GM04504 (cell line): ENCODE measurements around the gene GRK2.
A peak's percentile ranks its signal among the peaks of the same experiment; 100 is the strongest.
"Not testable (repeated sequence)": the region's sequence is repeated elsewhere in the genome, so short reads cannot be mapped to it uniquely, and the experiment has no call there.

ENCODE experiments used
- DNase-seq: peaks from one replicate; pipeline ENCODE4 v3.0.0-alpha.2; 2012; ENCODE audit warnings: low read depth

The GRK2 gene

GRCh38 chr11:67266449-67267187 lies at the start of gene GRK2:
TSS of gene GRK2 (plus strand) at chr11:67266473. CDS start at chr11:67266700, 227 bp downstream.
- no peak for DNase-seq

- DNase-seq: no peak
Observed at GRCh38 chr11:67227726-67228125, 38.5 kb upstream of the GRK2 start.

GRCh38 chr11:67230406-67230805 lies 35.9 kb upstream of the GRK2 start:
- no peak for DNase-seq

GRCh38 chr11:67230886-67231285 lies 35.4 kb upstream of the GRK2 start:
- DNase-seq: no peak

- DNase-seq: no peak
Observed at GRCh38 chr11:67233584-67234190, 32.6 kb upstream of the GRK2 start.

- not testable (repeated sequence) for DNase-seq
Observed at GRCh38 chr11:67234571-67234970, 31.7 kb upstream of the GRK2 start.

- no peak for DNase-seq
Observed at GRCh38 chr11:67237574-67237973, 28.7 kb upstream of the GRK2 start.

- no peak for DNase-seq
Observed at GRCh38 chr11:67238894-67239782, 27.1 kb upstream of the GRK2 start.

GRCh38 chr11:67239783-67240575 lies 26.3 kb upstream of the GRK2 start:
- peak; percentile 97 for DNase-seq

GRCh38 chr11:67240576-67241389 lies 25.5 kb upstream of the GRK2 start:
- DNase-seq: peak; percentile 47

- no peak for DNase-seq
Observed at GRCh38 chr11:67242548-67242947, 23.7 kb upstream of the GRK2 start.

GRCh38 chr11:67243051-67243450 lies 23.2 kb upstream of the GRK2 start:
- no peak for DNase-seq

GRCh38 chr11:67245046-67245445 lies 21.2 kb upstream of the GRK2 start:
- DNase-seq: no peak

- DNase-seq: no peak
Observed at GRCh38 chr11:67247946-67248550, 18.2 kb upstream of the GRK2 start.

- DNase-seq: no peak
Observed at GRCh38 chr11:67248653-67249052, 17.6 kb upstream of the GRK2 start.

- no peak for DNase-seq
Observed at GRCh38 chr11:67250059-67251043, 15.9 kb upstream of the GRK2 start.

- DNase-seq: no peak
Observed at GRCh38 chr11:67251841-67252240, 14.4 kb upstream of the GRK2 start.

GRCh38 chr11:67252831-67253239 lies 13.4 kb upstream of the GRK2 start:
- DNase-seq: no peak

- DNase-seq: no peak
Observed at GRCh38 chr11:67253872-67254624, 12.2 kb upstream of the GRK2 start.
